ENCODE data around the gene ABRACL.

DNA sequence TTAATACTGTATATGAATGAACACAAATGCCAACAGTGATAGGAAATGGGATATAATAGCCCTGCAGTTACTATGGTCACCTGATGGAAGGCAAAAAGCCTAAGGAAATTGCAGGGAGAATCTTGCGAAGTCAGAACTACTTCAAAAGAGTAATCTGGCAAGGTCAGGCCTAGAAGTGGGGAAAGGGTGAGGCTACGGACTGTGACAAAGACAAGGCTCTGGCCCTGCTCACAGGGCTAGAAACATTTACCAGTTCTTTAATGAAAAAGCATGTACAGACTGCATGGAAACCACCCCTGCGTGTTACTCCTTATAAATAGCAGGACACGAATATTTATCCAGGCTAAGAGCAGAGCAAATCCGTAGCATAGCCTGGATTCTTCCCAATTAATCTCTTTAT is 53.8 kb downstream of the ABRACL start:
- TF ChIP-seq, protein P1, sequence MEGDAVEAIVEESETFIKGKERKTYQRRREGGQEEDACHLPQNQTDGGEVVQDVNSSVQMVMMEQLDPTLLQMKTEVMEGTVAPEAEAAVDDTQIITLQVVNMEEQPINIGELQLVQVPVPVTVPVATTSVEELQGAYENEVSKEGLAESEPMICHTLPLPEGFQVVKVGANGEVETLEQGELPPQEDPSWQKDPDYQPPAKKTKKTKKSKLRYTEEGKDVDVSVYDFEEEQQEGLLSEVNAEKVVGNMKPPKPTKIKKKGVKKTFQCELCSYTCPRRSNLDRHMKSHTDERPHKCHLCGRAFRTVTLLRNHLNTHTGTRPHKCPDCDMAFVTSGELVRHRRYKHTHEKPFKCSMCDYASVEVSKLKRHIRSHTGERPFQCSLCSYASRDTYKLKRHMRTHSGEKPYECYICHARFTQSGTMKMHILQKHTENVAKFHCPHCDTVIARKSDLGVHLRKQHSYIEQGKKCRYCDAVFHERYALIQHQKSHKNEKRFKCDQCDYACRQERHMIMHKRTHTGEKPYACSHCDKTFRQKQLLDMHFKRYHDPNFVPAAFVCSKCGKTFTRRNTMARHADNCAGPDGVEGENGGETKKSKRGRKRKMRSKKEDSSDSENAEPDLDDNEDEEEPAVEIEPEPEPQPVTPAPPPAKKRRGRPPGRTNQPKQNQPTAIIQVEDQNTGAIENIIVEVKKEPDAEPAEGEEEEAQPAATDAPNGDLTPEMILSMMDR (optimal IDR thresholded peaks at IDR 0.05 in 1 of 3, IDR thresholded peaks at IDR 0.05 in 1 of 3, conservative IDR thresholded peaks at IDR 0.05 in 1 of 3; ENCODE audit: extremely low read depth in 1 of 3, insufficient read depth in 2 of 3, low read length in 3 of 3), result no peak
- no peak for TF ChIP-seq EZH2 (IDR thresholded peaks at IDR 0.05; ENCODE audit: low read length)

Data from keratinocyte (primary cell).